K562 (cell line): ENCODE data around the gene HSPB1. TPM values are rescaled to one million over a fixed set of nuclear protein-coding genes. Genes with fewer than 3 reads are reported as not detected.
A peak's percentile ranks its signal among the peaks of the same experiment; 100 is the strongest.

Experiments used
- ATAC-seq: fragments of 200-7000 bp; cut with Tn5 transposase; 3 replicates; pipeline ENCODE4 v1.9.1; 2020; ENCODE audit warnings: moderate library complexity
- BruUV-seq: library from RNA; stranded (reverse); fragments of 400-500 nt; replicated peaks from 2 replicates; lab custom pipeline; 2021; lab: Mats Ljungman, UMichigan
- CTCF ChIA-PET: fragments of 300-600 bp; formaldehyde crosslinking; extraction: SDS; loops from one replicate; lab custom pipeline; 2021; ENCODE audit warnings: low intra/inter-chr PET ratio; lab: Yijun Ruan, JAX
- POLR2A ChIA-PET: fragments of 300-600, 350-650 bp; sonication (Branson Sonifier 250); formaldehyde crosslinking; extraction: SDS; loops from one replicate; lab custom pipeline; 2021; ENCODE audit warnings: antibody characterized with exemption, inconsistent platforms; lab: Yijun Ruan, JAX
- DNase-seq, 4 experiments: peaks; one replicate each; pipeline versions ENCODE4 v3.0.0 to v3.0.0-alpha.2; 2011 to 2018; ENCODE audit warnings: low spot score in 3 of 4, mixed read lengths in 3 of 4; ENCODE audit errors: extremely low read depth in 1 of 4
- FAIRE-seq: peaks from 2 replicates; lab custom pipeline; 2011; peaks lifted over from hg19 to GRCh38; lab: Jason Lieb, UNC
- H2AFZ ChIP-seq: 2 replicates; pipeline ENCODE4 v1.6.0; 2011; ENCODE audit warnings: low read depth, low read length, control low read depth, inconsistent platforms
- H3K27ac ChIP-seq: fragments of 200-600 bp; 3 replicates; pipeline ENCODE4 v1.8.0; 2011; ENCODE audit warnings: low read depth, mild to moderate bottlenecking, control low read depth, inconsistent platforms, low read length, moderate library complexity, mixed read lengths; ENCODE audit errors: extremely low read depth
- H3K27me3 ChIP-seq, 2 experiments: fragments of 300-600 bp in 1 of 2; 2 replicates in 1 of 2; 3 replicates in 1 of 2; pipeline versions ENCODE4 v1.6.0 to v1.8.0; 2011; ENCODE audit warnings: inconsistent platforms in 2 of 2, low read length in 2 of 2, mild to moderate bottlenecking in 1 of 2, mixed read lengths in 1 of 2, moderate library complexity in 1 of 2; ENCODE audit not compliant: control insufficient read depth in 2 of 2, insufficient read depth in 2 of 2
- H3K36me3 ChIP-seq: fragments of 300-600 bp; 3 replicates; pipeline ENCODE4 v1.8.0; 2011; ENCODE audit warnings: mild to moderate bottlenecking, low read length, inconsistent platforms; ENCODE audit not compliant: control insufficient read depth, insufficient read depth
- H3K4me1 ChIP-seq, 2 experiments: fragments of 200-600 bp in 1 of 2; replicated peaks in 1 of 2; 2 replicates in 1 of 2; 3 replicates in 1 of 2; pipeline versions ENCODE4 v1.5.1 to v1.8.0; 2011; ENCODE audit warnings: inconsistent platforms in 2 of 2, low read length in 2 of 2, mild to moderate bottlenecking in 1 of 2, mixed read lengths in 1 of 2, moderate library complexity in 1 of 2; ENCODE audit not compliant: control insufficient read depth in 2 of 2, insufficient read depth in 2 of 2
- H3K4me2 ChIP-seq: 2 replicates; pipeline ENCODE4 v1.6.1; 2011; ENCODE audit warnings: low read length, control low read depth, inconsistent platforms, mixed read lengths; ENCODE audit not compliant: insufficient read depth
- H3K4me3 ChIP-seq: fragments of 200-600 bp; sonication (generic), shearing (Covaris generic); 2 replicates; pipeline ENCODE4 v1.5.1; 2016; ENCODE audit warnings: control low read depth, inconsistent platforms
- H3K79me2 ChIP-seq: fragments of 200-600 bp; 3 replicates; pipeline ENCODE4 v1.8.0; 2011; ENCODE audit warnings: low read length, inconsistent platforms; ENCODE audit not compliant: control insufficient read depth, insufficient read depth
- H3K9ac ChIP-seq, 2 experiments: 2 replicates each; pipeline versions ENCODE4 v1.6.0 to v1.6.1; 2011; ENCODE audit warnings: low read depth in 2 of 2, low read length in 2 of 2, control low read depth in 1 of 2, inconsistent platforms in 1 of 2, mild to moderate bottlenecking in 1 of 2, mixed read lengths in 1 of 2; ENCODE audit not compliant: insufficient read depth in 1 of 2
- H3K9me1 ChIP-seq: one replicate; pipeline ENCODE4 v1.6.0; 2011; ENCODE audit warnings: inconsistent platforms, mild to moderate bottlenecking, low read length, moderate library complexity; ENCODE audit not compliant: control insufficient read depth, insufficient read depth
- H3K9me3 ChIP-seq: replicated peaks from 2 replicates; pipeline ENCODE4 v1.5.1; 2011; ENCODE audit warnings: low read depth, low read length, inconsistent platforms; ENCODE audit not compliant: control insufficient read depth, insufficient read depth
- H4K20me1 ChIP-seq: replicated peaks from 2 replicates; pipeline ENCODE4 v1.6.1; 2011; ENCODE audit warnings: low read length, inconsistent platforms, mixed read lengths; ENCODE audit not compliant: control insufficient read depth, insufficient read depth
- BRF1 ChIP-seq: IDR thresholded peaks from 3 replicates; pipeline ENCODE4 v1.6.1; 2011; ENCODE audit warnings: borderline replicate concordance, mild to moderate bottlenecking; ENCODE audit not compliant: insufficient read length; ENCODE audit errors: extremely low read depth
- CSDE1 ChIP-seq, 2 experiments: fragments of 450-650 bp; IDR thresholded peaks; 2 replicates each; pipeline ENCODE4 v1.6.1; 2016; ENCODE audit warnings: mild to moderate bottlenecking in 1 of 2
- HBP1 ChIP-seq: fragments of 450-650 bp; formaldehyde crosslinking; IDR thresholded peaks from 2 replicates; pipeline ENCODE4 v1.4.0; 2022; ENCODE audit warnings: missing genetic modification characterization
- PML ChIP-seq: IDR thresholded peaks from 2 replicates; pipeline ENCODE4 v1.6.1; 2012; ENCODE audit warnings: low read length, inconsistent platforms
- POLR2B ChIP-seq: fragments of 450-650 bp; IDR thresholded peaks from 2 replicates; pipeline ENCODE4 v1.6.1; 2018; ENCODE audit warnings: low read depth; ENCODE audit not compliant: partially characterized antibody
- ZNF830 ChIP-seq: fragments of 250-450 bp; sonication (Bioruptor Pico); IDR thresholded peaks from 2 replicates; pipeline ENCODE4 v1.5.0; 2021; ENCODE audit warnings: mild to moderate bottlenecking
- WGBS: fragments of 100-300 bp; shearing (Covaris generic); methylation state at CpG from one replicate; pipeline ENCODE4 v1.1.6; 2016; ENCODE audit warnings: low coverage, mixed read lengths; ENCODE audit not compliant: insufficient coverage; ENCODE audit errors: missing lambda C conversion rate; 5-methylcytosine and 5-hydroxymethylcytosine counted together
- in situ Hi-C: fragments of 300-500 bp; cut with MboI; formaldehyde crosslinking; loops from 4 replicates; pipeline ENCODE4 v1.15.0; 2018; ENCODE audit warnings: inconsistent platforms, mixed read lengths
- intact Hi-C: fragments of 100-400 bp; cut with micrococcal nuclease; formaldehyde crosslinking; loops from 2 replicates; pipeline ENCODE4 v1.14.2; 2022
- polyA plus RNA-seq, 8 experiments: library from polyadenylated mRNA; depleted of rRNA in 4 of 8; stranded (reverse) in 5 of 8; unstranded in 3 of 8; fragments of >200 nt; fragmentation: Nextera tagmentation in 2 of 8; fragmentation: Illumina TruSeq in 1 of 8; extraction: Ambion mirVana in 2 of 8; extraction: Trizol in 1 of 8; gene quantifications; 2 replicates each; pipeline versions ENCODE4 v1.2.1 to v1.2.3, GENCODE V29; 2011 to 2014; ENCODE audit warnings: inconsistent platforms in 1 of 8, missing spikeins in 1 of 8
- total RNA-seq, 7 experiments: library from RNA; depleted of rRNA in 6 of 7; stranded (reverse); fragments of >200 nt in 6 of 7; fragmentation: Illumina TruSeq in 2 of 7; extraction: Trizol in 2 of 7; gene quantifications; 2 replicates each; pipeline versions ENCODE4 v1.2.1 to v1.2.3, GENCODE V29; 2011 to 2021; ENCODE audit warnings: low replicate concordance in 1 of 7
- TF ChIP-seq, protein P1 (sequence below): sonication (generic); formaldehyde crosslinking; IDR thresholded peaks from 2 replicates; pipeline ENCODE4 v1.8.0; 2022; ENCODE audit warnings: missing genetic modification reagents, mild to moderate bottlenecking, borderline replicate concordance

HSPB1 gene
- total and polyA plus RNA-seq, 9 of the 15 experiments (the other 6 are each of a cell fraction or from before 2014, with no cell fraction given) = 27.1 to 522 (median 138) TPM

DNA sequence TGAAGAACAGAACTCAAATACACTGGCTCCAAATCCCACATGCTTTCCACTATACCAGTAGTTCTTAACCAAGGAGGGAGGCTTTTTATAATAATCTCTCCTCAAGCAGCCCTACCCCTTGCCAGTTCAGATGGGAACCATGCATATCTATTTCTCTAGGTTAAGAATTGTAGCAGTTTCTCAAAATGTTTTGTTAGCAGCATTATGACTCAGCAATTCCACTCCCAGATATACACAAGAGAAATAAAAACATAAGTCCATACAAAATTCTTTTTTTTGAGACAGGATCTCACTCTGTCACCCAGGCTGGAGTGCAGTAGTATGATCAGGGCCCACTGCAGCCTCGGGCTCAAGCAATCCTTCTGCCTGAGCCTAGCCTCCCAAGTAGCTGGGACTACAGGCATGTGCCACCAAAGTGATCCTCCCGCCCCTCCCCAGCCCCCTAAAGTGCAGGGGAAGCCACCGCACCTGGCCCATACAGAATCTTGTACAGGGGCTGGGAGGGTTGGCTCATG, 38.2 kb downstream of the HSPB1 start (continued):
- no peak for TF ChIP-seq HBP1 (CRISPR knock-in tag)
- TF ChIP-seq, protein P1, sequence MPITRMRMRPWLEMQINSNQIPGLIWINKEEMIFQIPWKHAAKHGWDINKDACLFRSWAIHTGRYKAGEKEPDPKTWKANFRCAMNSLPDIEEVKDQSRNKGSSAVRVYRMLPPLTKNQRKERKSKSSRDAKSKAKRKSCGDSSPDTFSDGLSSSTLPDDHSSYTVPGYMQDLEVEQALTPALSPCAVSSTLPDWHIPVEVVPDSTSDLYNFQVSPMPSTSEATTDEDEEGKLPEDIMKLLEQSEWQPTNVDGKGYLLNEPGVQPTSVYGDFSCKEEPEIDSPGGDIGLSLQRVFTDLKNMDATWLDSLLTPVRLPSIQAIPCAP (CRISPR knock-in tag) = no peak
- TF ChIP-seq BRF1 = no peak
- TF ChIP-seq ZNF830 (CRISPR knock-in tag) = no peak

- H3K4me1 ChIP-seq = peaks cover 10 to 24% of the 10 kb centered on the region in 2 experiments; a peak in 4 of 5 replicates
- ChIA-PET CTCF (no interaction called here), POLR2A (interaction anchor here (0.6 to 2.8 kb wide), 6 partner anchors 8 to 108 kb away, joined by 3 to 13 read pairs (median 10); no protein-coding TSS in a partner anchor)
- H2AFZ ChIP-seq = no peak overlapping the region
- H3K4me2 ChIP-seq = no peak overlapping the region
- H3K27ac ChIP-seq = peak overlapping the region; percentile 4; the same call in 2 of the 3 replicates
- in situ Hi-C loops = no loop called here
- peak; percentile 27 for ATAC-seq
- DNase-seq = no peak
- peaks cover 100% of the 10 kb centered on the region for H3K79me2 ChIP-seq
- intact Hi-C loops = no loop called here
- BruUV-seq = TSS peak; percentile 5
- no peak overlapping the region for H3K9ac ChIP-seq
- H3K27me3 ChIP-seq = no peaks in the 10 kb centered on the region
- H4K20me1 ChIP-seq = peaks cover 27% of the 10 kb centered on the region
- peaks cover 91% of the 10 kb centered on the region for H3K36me3 ChIP-seq
- peak; percentile 40 for FAIRE-seq
- TF ChIP-seq POLR2B (peak; percentile 29), CSDE1 (IDR thresholded peaks at IDR 0.05) (no peak), PML (peak; percentile 36; the same call in 1 of the 2 replicates)
- TF ChIP-seq, protein P1 (CRISPR knock-in tag) = no peak
- no peaks in the 10 kb centered on the region for H3K9me1 ChIP-seq
- H3K4me3 ChIP-seq = no peak overlapping the region
- no peaks in the 10 kb centered on the region for H3K9me3 ChIP-seq
- WGBS = 71% methylated on average over 5 of the region's 5 CpGs
Measured at GRCh38 chr7:76342222-76342621, 39.7 kb downstream of the HSPB1 start.
